PC-9 (cell line): ENCODE measurements around the gene UNC119. TPM values are rescaled to one million over a fixed set of nuclear protein-coding genes. Genes with fewer than 3 reads are reported as not detected.

Experiments used
- BruUV-seq: library from RNA; stranded (reverse); fragments of 400-500 nt; replicated peaks from 2 replicates; lab custom pipeline; 2021; lab: Mats Ljungman, UMichigan
- CTCF ChIA-PET: fragments of 300-600 bp; sonication (Branson Sonifier 250); formaldehyde crosslinking; loops from one replicate; lab custom pipeline; 2022; ENCODE audit warnings: antibody characterized with exemption; lab: Charles Lee
- POLR2A ChIA-PET: fragments of 300-600 bp; sonication (Branson Sonifier 250); formaldehyde crosslinking; loops from one replicate; lab custom pipeline; 2022; ENCODE audit warnings: antibody characterized with exemption; ENCODE audit not compliant: unreplicated experiment; lab: Charles Lee
- DNase-seq, 2 experiments: peaks; one replicate each; pipeline versions ENCODE4 v3.0.0 to v3.0.0-alpha.2; 2015 to 2022; ENCODE audit warnings: mixed read lengths in 1 of 2
- H2AFZ ChIP-seq: fragments of 200-600 bp; sonication (generic); 2 replicates; pipeline ENCODE4 v1.8.1; 2017; ENCODE audit warnings: antibody characterized with exemption
- H3F3A ChIP-seq: fragments of 200-600 bp; sonication (generic); 2 replicates; pipeline ENCODE4 v1.8.1; 2017; ENCODE audit warnings: antibody characterized with exemption, mild to moderate bottlenecking, low read depth; ENCODE audit not compliant: insufficient read depth
- H3K27ac ChIP-seq: fragments of 200-600 bp; sonication (generic); 2 replicates; pipeline ENCODE4 v1.6.1; 2016; ENCODE audit warnings: mixed run types
- H3K27me3 ChIP-seq: fragments of 200-600 bp; sonication (generic); 2 replicates; pipeline ENCODE4 v1.6.1; 2016; ENCODE audit warnings: low read depth, mixed run types; ENCODE audit not compliant: insufficient read depth
- H3K36me3 ChIP-seq: fragments of 200-600 bp; sonication (generic); 2 replicates; pipeline ENCODE4 v1.6.1; 2016; ENCODE audit warnings: low read depth, mixed run types
- H3K4me1 ChIP-seq: fragments of 200-600 bp; sonication (generic); replicated peaks from 2 replicates; pipeline ENCODE4 v1.6.1; 2016; ENCODE audit warnings: mixed run types; ENCODE audit not compliant: insufficient read depth
- H3K4me2 ChIP-seq: fragments of 200-600 bp; sonication (generic); 2 replicates; pipeline ENCODE4 v1.6.1; 2017; ENCODE audit warnings: mixed run types
- H3K4me3 ChIP-seq: fragments of 200-600 bp; sonication (generic); 2 replicates; pipeline ENCODE4 v1.6.1; 2016; ENCODE audit warnings: mixed run types
- H3K79me2 ChIP-seq: fragments of 200-600 bp; sonication (generic); 2 replicates; pipeline ENCODE4 v1.6.1; 2017; ENCODE audit warnings: low read depth, mixed run types
- H3K9me2 ChIP-seq: fragments of 200-600 bp; sonication (generic); 2 replicates; pipeline ENCODE4 v1.8.1; 2017; ENCODE audit warnings: mild to moderate bottlenecking; ENCODE audit not compliant: insufficient read depth
- H3K9me3 ChIP-seq: fragments of 200-600 bp; sonication (generic); 2 replicates; pipeline ENCODE4 v1.8.1; 2016; ENCODE audit warnings: low read depth; ENCODE audit not compliant: insufficient read depth
- H4K20me1 ChIP-seq: fragments of 200-600 bp; sonication (generic); 2 replicates; pipeline ENCODE4 v1.8.1; 2017; ENCODE audit not compliant: insufficient read depth
- CTCF ChIP-seq: fragments of 200-600 bp; sonication (generic); conservative IDR thresholded peaks from 2 replicates; pipeline ENCODE4 v1.6.1; 2017; ENCODE audit warnings: mixed run types, antibody characterized with exemption, mild to moderate bottlenecking, moderate library complexity
- EZH2 ChIP-seq: fragments of 200-600 bp; sonication (generic); IDR thresholded peaks from 2 replicates; pipeline ENCODE4 v1.8.0; 2017; ENCODE audit warnings: antibody characterized with exemption, low read depth
- intact Hi-C: fragments of 100-400 bp; cut with micrococcal nuclease; formaldehyde crosslinking; loops from one replicate; pipeline ENCODE4 v1.10.0; 2022; ENCODE audit not compliant: unreplicated experiment
- total RNA-seq: library from RNA; stranded (reverse); gene quantifications from 2 replicates; pipeline ENCODE4 v1.2.3, GENCODE V29; 2021

The UNC119 gene
- total RNA-seq, 1 experiment from 2014 or later, result 48.8 TPM

- POLR2A ChIA-PET, result interaction anchor here (0.7 kb wide), 1 partner anchor 338 kb away, joined by 3 read pairs; no protein-coding TSS in a partner anchor
- Histone ChIP-seq H3F3A (peaks cover 29% of the 10 kb centered on the region), H3K27ac (peak within 1 kb of the TSS; percentile 70), H3K4me2 (peak within 1 kb of the TSS; percentile 93), H2AFZ (peak within 1 kb of the TSS; percentile 99), H3K79me2 (peaks cover 17% of the 10 kb centered on the region), H3K36me3 (peaks cover 3% of the 10 kb centered on the region; the same call in 1 of the 2 replicates), H3K9me3 (no peaks in the 10 kb centered on the region), H3K27me3 (no peaks in the 10 kb centered on the region), H3K4me3 (peak within 1 kb of the TSS; percentile 79), H3K4me1 (peaks cover 17% of the 10 kb centered on the region), H3K9me2 (no peaks in the 10 kb centered on the region), H4K20me1 (no peaks in the 10 kb centered on the region)
- CTCF ChIA-PET, result no interaction called here
- intact Hi-C loops, result no loop called here
- peak; percentile 87 to 93 for DNase-seq
- BruUV-seq, result no TSS peak
- TF ChIP-seq CTCF, result no peak
- no peak for TF ChIP-seq EZH2
These were observed 46.4 kb upstream of the UNC119 start, which contains the start of gene SPAG5 for GRCh38 chr17:28598799-28599310. Gene SPAG5, minus strand, starts transcription at chr17:28599025. Its CDS starts 79 bp downstream, at chr17:28598946.

- Histone ChIP-seq H2AFZ (peak overlapping the region; percentile 99), H3K4me1 (peaks cover 17% of the 10 kb centered on the region), H3K4me3 (peak overlapping the region; percentile 79), H3K4me2 (peak overlapping the region; percentile 93), H4K20me1 (no peaks in the 10 kb centered on the region), H3K27ac (peak overlapping the region; percentile 8; the same call in 1 of the 2 replicates), H3K9me2 (no peaks in the 10 kb centered on the region), H3F3A (peaks cover 29% of the 10 kb centered on the region), H3K79me2 (peaks cover 17% of the 10 kb centered on the region), H3K27me3 (no peaks in the 10 kb centered on the region), H3K9me3 (no peaks in the 10 kb centered on the region), H3K36me3 (peaks cover 3% of the 10 kb centered on the region; the same call in 1 of the 2 replicates)
- ChIA-PET CTCF (no interaction called here), POLR2A (no interaction called here)
- intact Hi-C loops, result no loop called here
- peak in 1 of 2 experiments; percentile 7 for DNase-seq
- no peak for TF ChIP-seq CTCF
- no peak for TF ChIP-seq EZH2
- BruUV-seq, result TSS peak; percentile 66
These were observed 46.0 kb upstream of the UNC119 start for GRCh38 chr17:28598389-28598788.

- BruUV-seq, result no TSS peak
- peak overlapping the region; percentile 99 for H2AFZ ChIP-seq
- H3K4me3 ChIP-seq, result peak overlapping the region; percentile 79
These were observed 45.4 kb upstream of the UNC119 start for GRCh38 chr17:28597606-28598383.

More at GRCh38 chr17:28597606-28598383, 45.4 kb upstream of the UNC119 start:
- POLR2A ChIA-PET, result no interaction called here
- Histone ChIP-seq H3K27ac (peak overlapping the region; percentile 8; the same call in 1 of the 2 replicates), H3K27me3 (no peaks in the 10 kb centered on the region), H3K9me3 (no peaks in the 10 kb centered on the region), H3K9me2 (no peaks in the 10 kb centered on the region), H3F3A (peaks cover 29% of the 10 kb centered on the region), H3K4me2 (peak overlapping the region; percentile 93), H3K4me1 (peaks cover 17% of the 10 kb centered on the region), H3K79me2 (peaks cover 17% of the 10 kb centered on the region), H4K20me1 (no peaks in the 10 kb centered on the region), H3K36me3 (peaks cover 9% of the 10 kb centered on the region; the same call in 1 of the 2 replicates)
- TF ChIP-seq CTCF (no peak), EZH2 (no peak)
- CTCF ChIA-PET, result no interaction called here
- peak in 1 of 2 experiments; percentile 36 for DNase-seq
- intact Hi-C loops, result no loop called here
